Uterus (tissue), 4 donors: ENCODE measurements around the gene ATP13A5. TPM values are rescaled to one million over a fixed set of nuclear protein-coding genes. Genes with fewer than 3 reads are reported as not detected.

Experiments
- DNase-seq, 2 donors: peaks; one replicate each; pipeline ENCODE4 v3.0.0-alpha.2; 2019 to 2020
- H3K27ac ChIP-seq, 2 donors: fragments of 200-600 bp; sonication (generic); 1 replicate in 1 of 2; 2 replicates in 1 of 2; pipeline ENCODE4 v1.5.1; 2016 to 2018
- H3K27me3 ChIP-seq, 2 donors: fragments of 200-600 bp; sonication (generic); one replicate each; pipeline ENCODE4 v1.5.1; 2018 to 2019; ENCODE audit warnings: control low read depth in 1 of 2
- H3K36me3 ChIP-seq, 2 donors: fragments of 200-600 bp; sonication (generic); one replicate each; pipeline ENCODE4 v1.5.1; 2019; ENCODE audit warnings: control low read depth in 1 of 2
- H3K4me1 ChIP-seq, 2 donors: fragments of 200-600 bp; sonication (generic); one replicate each; pipeline ENCODE4 v1.5.1; 2018 to 2019; ENCODE audit warnings: control low read depth in 1 of 2
- H3K4me3 ChIP-seq, 2 donors: fragments of 200-600 bp; sonication (generic); 1 replicate in 1 of 2; 2 replicates in 1 of 2; pipeline ENCODE4 v1.5.1; 2018 to 2019; ENCODE audit warnings: mild to moderate bottlenecking in 1 of 2
- H3K9me3 ChIP-seq, 2 donors: fragments of 200-600 bp; sonication (generic); one replicate each; pipeline ENCODE4 v1.5.1; 2019; ENCODE audit warnings: control low read depth in 1 of 2
- POLR2A ChIP-seq, 2 donors: fragments of 450-650 bp; IDR thresholded peaks; one replicate each; pipeline ENCODE4 v1.6.1; 2016; ENCODE audit warnings: antibody characterized with exemption in 2 of 2, mild to moderate bottlenecking in 1 of 2, moderate library complexity in 1 of 2
- intact Hi-C: fragments of 100-400 bp; cut with DNase I; formaldehyde crosslinking; loops from one replicate; pipeline ENCODE4 v1.15.1; 2023; ENCODE audit warnings: low total_unique reads
- total RNA-seq, 4 donors: library from RNA; depleted of rRNA in 3 of 4; stranded (reverse); fragments of >200 nt in 3 of 4; gene quantifications; one replicate each; pipeline versions ENCODE4 v1.1.0 to v1.2.4, GENCODE V29; 2014 to 2023
- TF ChIP-seq, protein P1 (sequence below), 4 experiments: fragments of 200-600 bp in 2 of 4; fragments of 450-650 bp in 2 of 4; sonication (generic) in 2 of 4; IDR thresholded peaks; one replicate each; pipeline ENCODE4 v1.5.1; 2016 to 2019; ENCODE audit warnings: antibody characterized with exemption in 4 of 4, mild to moderate bottlenecking in 2 of 4, moderate library complexity in 1 of 4
- donor health status: DM: yes; HTN: yes; CAD: no.

The ATP13A5 gene
- total RNA-seq, 4 donors from 2014 or later: not detected

GRCh38 chr3:193375614-193376013 lies 2.9 kb downstream of the ATP13A5 start:
- Histone ChIP-seq H3K4me1 (no peaks in the 10 kb centered on the region), H3K27me3 (no peaks in the 10 kb centered on the region), H3K4me3 (no peak overlapping the region), H3K36me3 (no peaks in the 10 kb centered on the region), H3K27ac (no peak overlapping the region), H3K9me3 (no peaks in the 10 kb centered on the region)
- intact Hi-C loops: no loop called here
- no peak for DNase-seq
- no peak for TF ChIP-seq POLR2A (IDR thresholded peaks at IDR 0.05)
- TF ChIP-seq, protein P1, sequence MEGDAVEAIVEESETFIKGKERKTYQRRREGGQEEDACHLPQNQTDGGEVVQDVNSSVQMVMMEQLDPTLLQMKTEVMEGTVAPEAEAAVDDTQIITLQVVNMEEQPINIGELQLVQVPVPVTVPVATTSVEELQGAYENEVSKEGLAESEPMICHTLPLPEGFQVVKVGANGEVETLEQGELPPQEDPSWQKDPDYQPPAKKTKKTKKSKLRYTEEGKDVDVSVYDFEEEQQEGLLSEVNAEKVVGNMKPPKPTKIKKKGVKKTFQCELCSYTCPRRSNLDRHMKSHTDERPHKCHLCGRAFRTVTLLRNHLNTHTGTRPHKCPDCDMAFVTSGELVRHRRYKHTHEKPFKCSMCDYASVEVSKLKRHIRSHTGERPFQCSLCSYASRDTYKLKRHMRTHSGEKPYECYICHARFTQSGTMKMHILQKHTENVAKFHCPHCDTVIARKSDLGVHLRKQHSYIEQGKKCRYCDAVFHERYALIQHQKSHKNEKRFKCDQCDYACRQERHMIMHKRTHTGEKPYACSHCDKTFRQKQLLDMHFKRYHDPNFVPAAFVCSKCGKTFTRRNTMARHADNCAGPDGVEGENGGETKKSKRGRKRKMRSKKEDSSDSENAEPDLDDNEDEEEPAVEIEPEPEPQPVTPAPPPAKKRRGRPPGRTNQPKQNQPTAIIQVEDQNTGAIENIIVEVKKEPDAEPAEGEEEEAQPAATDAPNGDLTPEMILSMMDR (IDR thresholded peaks at IDR 0.05): no peak

- intact Hi-C loops: no loop called here
- no peak for DNase-seq
- H3K4me1 ChIP-seq: no peaks in the 10 kb centered on the region
- H3K36me3 ChIP-seq: no peaks in the 10 kb centered on the region
- TF ChIP-seq, protein P1 (IDR thresholded peaks at IDR 0.05): no peak
- TF ChIP-seq POLR2A (IDR thresholded peaks at IDR 0.05): no peak
- H3K9me3 ChIP-seq: no peaks in the 10 kb centered on the region
- no peak overlapping the region for H3K27ac ChIP-seq
- no peak overlapping the region for H3K4me3 ChIP-seq
- no peaks in the 10 kb centered on the region for H3K27me3 ChIP-seq
Measured at GRCh38 chr3:193372783-193373182, 5.8 kb downstream of the ATP13A5 start.

- no peak for TF ChIP-seq POLR2A (IDR thresholded peaks at IDR 0.05)
- TF ChIP-seq, protein P1 (IDR thresholded peaks at IDR 0.05): no peak
- H3K4me3 ChIP-seq: no peak overlapping the region
- no peaks in the 10 kb centered on the region for H3K27me3 ChIP-seq
- no peak overlapping the region for H3K27ac ChIP-seq
- DNase-seq: no peak
- no peaks in the 10 kb centered on the region for H3K9me3 ChIP-seq
- H3K4me1 ChIP-seq: no peaks in the 10 kb centered on the region
- intact Hi-C loops: no loop called here
- no peaks in the 10 kb centered on the region for H3K36me3 ChIP-seq
Measured at GRCh38 chr3:193367868-193368267, 10.7 kb downstream of the ATP13A5 start.

- DNase-seq: no peak
- TF ChIP-seq, protein P1 (IDR thresholded peaks at IDR 0.05): no peak
- TF ChIP-seq POLR2A (IDR thresholded peaks at IDR 0.05): no peak
- Histone ChIP-seq H3K36me3 (no peaks in the 10 kb centered on the region), H3K27ac (no peak overlapping the region), H3K4me3 (no peak overlapping the region), H3K9me3 (no peaks in the 10 kb centered on the region), H3K27me3 (no peaks in the 10 kb centered on the region), H3K4me1 (no peaks in the 10 kb centered on the region)
- intact Hi-C loops: no loop called here
Measured at GRCh38 chr3:193357291-193357690, 21.3 kb downstream of the ATP13A5 start.

- no peak overlapping the region for H3K4me3 ChIP-seq
- intact Hi-C loops: no loop called here
- no peaks in the 10 kb centered on the region for H3K36me3 ChIP-seq
- no peaks in the 10 kb centered on the region for H3K9me3 ChIP-seq
- no peak overlapping the region for H3K27ac ChIP-seq
- no peak for DNase-seq
- no peaks in the 10 kb centered on the region for H3K4me1 ChIP-seq
- H3K27me3 ChIP-seq: no peaks in the 10 kb centered on the region
- TF ChIP-seq, protein P1 (IDR thresholded peaks at IDR 0.05): no peak
- no peak for TF ChIP-seq POLR2A (IDR thresholded peaks at IDR 0.05)
Measured at GRCh38 chr3:193354423-193354822, 24.1 kb downstream of the ATP13A5 start.
